Mucosa of descending colon (tissue), 3 donors: ENCODE results near the gene MAST4. TPM values are rescaled to one million over a fixed set of nuclear protein-coding genes. Genes with fewer than 3 reads are reported as not detected.

ENCODE experiments used
- ATAC-seq: fragments of 200-7000 bp; cut with Tn5 transposase; one replicate; pipeline ENCODE4 v1.9.1; 2020; ENCODE audit warnings: mild to moderate bottlenecking, moderate library complexity
- DNase-seq, 3 donors: peaks; one replicate each; pipeline ENCODE4 v3.0.0-alpha.2; 2020
- H3K36me3 ChIP-seq: fragments of 200-600 bp; one replicate; pipeline ENCODE4 v1.8.0; 2021; ENCODE audit warnings: low read depth, mild to moderate bottlenecking
- H3K4me1 ChIP-seq: fragments of 200-600 bp; one replicate; pipeline ENCODE4 v1.8.0; 2021; ENCODE audit warnings: low read depth, mild to moderate bottlenecking
- H3K4me3 ChIP-seq: fragments of 200-600 bp; one replicate; pipeline ENCODE4 v1.8.0; 2021; ENCODE audit warnings: mild to moderate bottlenecking
- H3K9me3 ChIP-seq: fragments of 200-600 bp; one replicate; pipeline ENCODE4 v1.8.0; 2021; ENCODE audit warnings: mild to moderate bottlenecking
- CTCF ChIP-seq: fragments of 200-600 bp; IDR thresholded peaks from one replicate; pipeline ENCODE4 v1.8.0; 2022; ENCODE audit warnings: antibody characterized with exemption, mild to moderate bottlenecking
- intact Hi-C, 2 donors: fragments of 100-400 bp; cut with DNase I in 1 of 2; cut with micrococcal nuclease in 1 of 2; formaldehyde crosslinking; loops; one replicate each; pipeline versions ENCODE4 v1.11.0 to v1.11.1; 2022; cut with DNase I, micrococcal nuclease
- total RNA-seq, 3 donors: library from RNA; stranded (reverse); fragmentation: NEBNext Ultra II Directional in 2 of 3; extraction: Animal tissue kit (Norgen Biotek cat#: 25700) in 2 of 3; gene quantifications; one replicate each; pipeline versions ENCODE4 v1.2.1 to v1.2.4, GENCODE V29; 2021 to 2023
- donor health status: DM: no; HTN: no; CAD: no; lungs with moderate emphysema.
- donor health status: DM: no; HTN: no; CAD: no.
- donor health status: DM: no; HTN: yes; CAD: no.

MAST4 gene
- total RNA-seq, 3 donors from 2014 or later: 16.2 to 34.0 (median 22.5) TPM

DNA sequence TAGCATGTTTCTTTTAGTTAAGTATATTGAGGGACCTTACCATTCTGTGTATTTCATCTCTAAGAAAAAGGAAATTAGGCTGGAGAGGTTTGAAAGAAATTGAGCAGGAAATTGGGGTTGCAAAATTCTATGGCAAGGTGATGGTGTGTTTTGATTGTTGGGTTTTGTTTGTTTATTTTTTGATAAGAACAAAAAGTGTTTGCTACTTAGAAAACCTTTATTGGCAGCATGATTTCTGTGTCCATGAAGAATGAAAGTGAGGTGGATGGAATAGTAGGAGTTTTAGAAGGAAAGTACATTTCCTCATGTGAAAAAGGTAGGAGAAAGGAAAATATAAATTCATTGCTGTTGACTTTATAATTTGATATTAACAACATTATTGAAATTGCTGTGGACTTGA, 433.3 kb downstream of the MAST4 start:
- Histone ChIP-seq H3K4me3 (no peak overlapping the region), H3K4me1 (no peaks in the 10 kb centered on the region), H3K9me3 (no peaks in the 10 kb centered on the region), H3K36me3 (no peaks in the 10 kb centered on the region)
- TF ChIP-seq CTCF: no peak
- intact Hi-C loops: no loop called here
- no peak for ATAC-seq
- no peak for DNase-seq

DNA sequence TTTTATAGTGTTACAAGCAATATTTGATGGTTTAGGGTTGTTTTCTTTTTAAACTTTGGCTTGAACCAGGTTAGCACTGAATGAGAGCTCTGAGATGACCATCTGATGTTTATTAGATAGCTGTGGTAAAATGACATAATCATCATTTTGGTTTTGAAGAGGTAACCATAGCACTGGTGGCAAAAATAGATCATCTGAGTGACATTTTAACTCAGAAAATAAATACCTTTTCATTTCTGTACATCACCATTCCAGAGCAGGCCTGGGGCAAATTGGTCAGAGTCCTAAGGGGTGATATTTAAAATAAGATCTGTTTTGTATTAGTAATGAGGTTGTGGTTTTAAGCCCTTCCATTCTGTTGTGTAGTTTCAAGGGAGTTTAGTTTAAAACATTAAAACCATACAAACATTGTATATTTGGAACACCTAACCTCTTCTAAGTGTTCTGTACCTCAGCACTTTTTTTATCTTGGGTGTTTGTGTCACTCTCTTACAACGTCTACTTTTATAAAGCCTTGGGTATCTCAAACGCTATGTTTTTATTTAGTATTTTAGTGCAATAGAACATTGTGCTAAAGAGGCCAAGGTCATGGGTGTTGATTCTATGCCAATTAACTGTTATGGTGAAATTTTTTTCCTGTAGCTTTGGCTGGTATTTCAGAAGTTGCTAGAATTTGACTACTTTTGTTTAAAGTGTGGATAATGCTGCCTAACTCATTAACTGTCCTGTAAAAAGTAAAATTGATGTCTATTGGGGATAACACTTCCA, 434.3 kb downstream of the MAST4 start:
- H3K36me3 ChIP-seq: no peaks in the 10 kb centered on the region
- no peak overlapping the region for H3K4me3 ChIP-seq
- no peak for TF ChIP-seq CTCF
- ATAC-seq: no peak
- no peak for DNase-seq
- intact Hi-C loops: no loop called here
- no peaks in the 10 kb centered on the region for H3K9me3 ChIP-seq
- no peaks in the 10 kb centered on the region for H3K4me1 ChIP-seq

DNA sequence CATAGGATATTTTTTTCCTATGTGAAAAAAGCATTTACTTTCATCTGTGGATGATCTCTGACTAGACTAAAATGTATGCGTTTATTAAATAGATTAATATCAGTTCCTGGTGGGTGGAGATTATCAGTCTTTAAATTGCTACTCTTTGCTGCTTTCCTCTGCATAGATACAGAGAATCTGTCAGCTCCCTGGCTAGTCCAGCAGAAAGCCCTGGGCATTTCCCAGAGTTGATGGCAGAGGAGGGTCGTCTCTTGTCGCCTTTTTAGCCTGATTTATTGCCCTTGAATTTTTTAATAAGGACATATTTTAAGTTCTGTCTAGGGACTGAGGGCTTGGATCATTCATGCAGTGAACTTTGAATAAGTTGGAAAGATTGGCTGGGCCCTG, 434.9 kb downstream of the MAST4 start:
- intact Hi-C loops: no loop called here
- Histone ChIP-seq H3K4me3 (no peak overlapping the region), H3K9me3 (no peaks in the 10 kb centered on the region), H3K4me1 (no peaks in the 10 kb centered on the region), H3K36me3 (no peaks in the 10 kb centered on the region)
- TF ChIP-seq CTCF: no peak
- DNase-seq: no peak
- ATAC-seq: no peak

- DNase-seq (no peak), ATAC-seq (no peak)
- no peak for TF ChIP-seq CTCF
- no peak overlapping the region for H3K4me3 ChIP-seq
- no peaks in the 10 kb centered on the region for H3K36me3 ChIP-seq
- no peaks in the 10 kb centered on the region for H3K4me1 ChIP-seq
- H3K9me3 ChIP-seq: no peaks in the 10 kb centered on the region
- intact Hi-C loops: no loop called here
Measured at GRCh38 chr5:67031692-67032091, 435.5 kb downstream of the MAST4 start.

DNA sequence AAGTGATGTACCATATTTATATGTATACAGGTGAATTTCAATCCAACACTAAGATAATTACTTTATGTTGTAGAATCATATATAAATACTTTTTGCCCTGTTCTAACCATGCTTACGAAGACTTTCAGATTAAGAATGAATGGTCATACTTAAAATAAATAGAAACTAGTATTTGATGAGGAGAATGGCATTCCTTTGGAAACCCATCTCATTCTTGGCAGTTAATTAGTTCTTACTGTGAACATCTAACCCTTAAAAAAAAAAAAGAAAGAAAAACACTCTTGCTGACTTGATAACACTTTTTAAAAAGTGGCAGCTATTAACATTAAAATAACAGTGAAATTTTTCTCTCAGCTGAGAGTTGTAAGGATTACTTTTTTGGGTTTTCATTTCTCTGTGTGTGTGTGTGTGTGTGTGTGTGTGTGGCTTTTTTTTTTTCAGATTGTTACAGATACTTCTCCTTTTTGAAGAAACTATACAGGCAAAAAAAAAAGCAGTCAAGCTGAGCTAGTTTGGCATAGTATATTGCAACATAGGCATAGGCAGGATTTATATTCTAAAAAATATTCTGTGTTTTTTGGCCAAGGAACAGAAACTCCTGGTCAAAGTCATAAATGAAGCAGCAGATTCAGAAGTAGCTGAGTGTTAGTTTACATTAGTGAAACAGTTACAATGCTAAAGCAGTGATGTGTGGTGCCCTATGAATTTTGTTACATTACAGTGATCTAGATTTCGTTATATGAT, 436.9 kb downstream of the MAST4 start:
- Histone ChIP-seq H3K4me1 (no peaks in the 10 kb centered on the region), H3K9me3 (no peaks in the 10 kb centered on the region), H3K36me3 (no peaks in the 10 kb centered on the region), H3K4me3 (no peak overlapping the region)
- DNase-seq (no peak), ATAC-seq (no peak)
- intact Hi-C loops: no loop called here
- no peak for TF ChIP-seq CTCF
